Breast epithelium (tissue), 3 donors: ENCODE data around the gene ZNF224.

ENCODE experiments used
- CTCF ChIP-seq, 3 donors: fragments of 450-650 bp; IDR thresholded peaks; one replicate each; pipeline ENCODE4 v1.5.1; 2016 to 2017; ENCODE audit warnings: antibody characterized with exemption in 3 of 3, mild to moderate bottlenecking in 3 of 3, moderate library complexity in 3 of 3
- POLR2A ChIP-seq: fragments of 450-650 bp; IDR thresholded peaks from one replicate; pipeline ENCODE4 v1.6.1; 2016; ENCODE audit warnings: antibody characterized with exemption, mild to moderate bottlenecking, moderate library complexity
- POLR2AphosphoS5 ChIP-seq, 3 donors: sonication (generic); formaldehyde crosslinking; IDR thresholded peaks; one replicate each; pipeline ENCODE4 v1.6.1; 2017; ENCODE audit warnings: antibody characterized with exemption in 3 of 3

GRCh38 chr19:44071824-44072542, 22.2 kb upstream of the ZNF224 start, which contains the start of gene ZNF284:
- no peak for TF ChIP-seq CTCF (IDR thresholded peaks at IDR 0.05)
- TF ChIP-seq POLR2A = no peak
- peak; percentile 39 to 59 (median 41) for TF ChIP-seq POLR2AphosphoS5 (IDR thresholded peaks at IDR 0.05)
